ENCODE measurements around the gene UBE2J2. TPM values are rescaled to one million over a fixed set of nuclear protein-coding genes. Genes with fewer than 3 reads are reported as not detected.

Gene UBE2J2
- total and polyA plus RNA-seq, 7 donors, result 32.4 to 63.6 (median 34.2) TPM

GRCh38 chr1:1285102-1285571 lies 11.5 kb upstream of the UBE2J2 start:
- Histone ChIP-seq H3K27me3 (peaks cover 15 to 34% (median 32%) of the 10 kb centered on the region in 3 donors), H3K27ac (no peak overlapping the region), H3K9me3 (no peaks in the 10 kb centered on the region), H3K4me3 (no peak overlapping the region), H3K36me3 (no peaks in the 10 kb centered on the region), H3K4me1 (no peaks in the 10 kb centered on the region)
- TF ChIP-seq POLR2A (IDR thresholded peaks at IDR 0.05), result no peak
- TF ChIP-seq EP300 (IDR thresholded peaks at IDR 0.05), result no peak
- TF ChIP-seq POLR2AphosphoS5 (IDR thresholded peaks at IDR 0.05), result no peak
- TF ChIP-seq CTCF (IDR thresholded peaks at IDR 0.05), result no peak
- WGBS, 2 donors, result 91 to 93% methylated on average over 22 of the region's 22 CpGs
- peak; percentile 64 for DNase-seq
- intact Hi-C loops (cut with DNase I), result no loop called here

GRCh38 chr1:1284221-1285101 lies 10.8 kb upstream of the UBE2J2 start:
- no peak for DNase-seq
- H3K36me3 ChIP-seq, result no peaks in the 10 kb centered on the region
- H3K4me3 ChIP-seq, result no peak overlapping the region
- H3K27ac ChIP-seq, result no peak overlapping the region
- H3K9me3 ChIP-seq, result no peaks in the 10 kb centered on the region
- 79 to 87% methylated on average over 32 of the region's 32 CpGs for WGBS, 2 donors
- no peaks in the 10 kb centered on the region for H3K4me1 ChIP-seq
- peaks cover 15 to 34% (median 32%) of the 10 kb centered on the region in 3 donors for H3K27me3 ChIP-seq
- intact Hi-C loops (cut with DNase I), result no loop called here
- no peak for TF ChIP-seq EP300 (IDR thresholded peaks at IDR 0.05)
- no peak for TF ChIP-seq POLR2AphosphoS5 (IDR thresholded peaks at IDR 0.05)
- TF ChIP-seq CTCF (IDR thresholded peaks at IDR 0.05), result no peak
- TF ChIP-seq POLR2A (IDR thresholded peaks at IDR 0.05), result no peak

- 4 to 11% methylated on average over 8 of the region's 9 CpGs for WGBS, 2 donors
- H3K27ac ChIP-seq, result no peak overlapping the region
- TF ChIP-seq CTCF (IDR thresholded peaks at IDR 0.05), result no peak
- no peak for TF ChIP-seq EP300 (IDR thresholded peaks at IDR 0.05)
- no peak for TF ChIP-seq POLR2AphosphoS5 (IDR thresholded peaks at IDR 0.05)
- no peak for TF ChIP-seq POLR2A (IDR thresholded peaks at IDR 0.05)
- H3K9me3 ChIP-seq, result no peaks in the 10 kb centered on the region
- intact Hi-C loops (cut with DNase I), result no loop called here
- H3K27me3 ChIP-seq, result peaks cover 15 to 34% (median 32%) of the 10 kb centered on the region in 3 donors
- no peak overlapping the region for H3K4me3 ChIP-seq
- H3K36me3 ChIP-seq, result no peaks in the 10 kb centered on the region
- H3K4me1 ChIP-seq, result no peaks in the 10 kb centered on the region
- no peak for DNase-seq
Measured at GRCh38 chr1:1283821-1284220, 10.2 kb upstream of the UBE2J2 start.

- DNase-seq, result no peak
- WGBS, 2 donors, result 62 to 86% methylated on average over 14 of the region's 14 CpGs
- intact Hi-C loops (cut with DNase I), result no loop called here
- H3K27me3 ChIP-seq, result peaks cover 15 to 34% (median 32%) of the 10 kb centered on the region in 3 donors
- H3K27ac ChIP-seq, result no peak overlapping the region
- H3K4me3 ChIP-seq, result no peak overlapping the region
- TF ChIP-seq EP300 (IDR thresholded peaks at IDR 0.05), result no peak
- no peak for TF ChIP-seq POLR2A (IDR thresholded peaks at IDR 0.05)
- no peak for TF ChIP-seq CTCF (IDR thresholded peaks at IDR 0.05)
- TF ChIP-seq POLR2AphosphoS5 (IDR thresholded peaks at IDR 0.05), result no peak
- H3K36me3 ChIP-seq, result no peaks in the 10 kb centered on the region
- no peaks in the 10 kb centered on the region for H3K9me3 ChIP-seq
- no peaks in the 10 kb centered on the region for H3K4me1 ChIP-seq
Measured at GRCh38 chr1:1282998-1283397, 9.3 kb upstream of the UBE2J2 start.
